GM20431 (cell line): ENCODE measurements around the gene CFAP43.

Source experiments
- in situ Hi-C: fragments of 300-500 bp; cut with MseI, MboI; formaldehyde crosslinking; loops from one replicate; pipeline ENCODE4 v1.15.0; 2020; ENCODE audit warnings: low sequenced_read_pairs; ENCODE audit not compliant: unreplicated experiment

CFAP43 gene, protein sequence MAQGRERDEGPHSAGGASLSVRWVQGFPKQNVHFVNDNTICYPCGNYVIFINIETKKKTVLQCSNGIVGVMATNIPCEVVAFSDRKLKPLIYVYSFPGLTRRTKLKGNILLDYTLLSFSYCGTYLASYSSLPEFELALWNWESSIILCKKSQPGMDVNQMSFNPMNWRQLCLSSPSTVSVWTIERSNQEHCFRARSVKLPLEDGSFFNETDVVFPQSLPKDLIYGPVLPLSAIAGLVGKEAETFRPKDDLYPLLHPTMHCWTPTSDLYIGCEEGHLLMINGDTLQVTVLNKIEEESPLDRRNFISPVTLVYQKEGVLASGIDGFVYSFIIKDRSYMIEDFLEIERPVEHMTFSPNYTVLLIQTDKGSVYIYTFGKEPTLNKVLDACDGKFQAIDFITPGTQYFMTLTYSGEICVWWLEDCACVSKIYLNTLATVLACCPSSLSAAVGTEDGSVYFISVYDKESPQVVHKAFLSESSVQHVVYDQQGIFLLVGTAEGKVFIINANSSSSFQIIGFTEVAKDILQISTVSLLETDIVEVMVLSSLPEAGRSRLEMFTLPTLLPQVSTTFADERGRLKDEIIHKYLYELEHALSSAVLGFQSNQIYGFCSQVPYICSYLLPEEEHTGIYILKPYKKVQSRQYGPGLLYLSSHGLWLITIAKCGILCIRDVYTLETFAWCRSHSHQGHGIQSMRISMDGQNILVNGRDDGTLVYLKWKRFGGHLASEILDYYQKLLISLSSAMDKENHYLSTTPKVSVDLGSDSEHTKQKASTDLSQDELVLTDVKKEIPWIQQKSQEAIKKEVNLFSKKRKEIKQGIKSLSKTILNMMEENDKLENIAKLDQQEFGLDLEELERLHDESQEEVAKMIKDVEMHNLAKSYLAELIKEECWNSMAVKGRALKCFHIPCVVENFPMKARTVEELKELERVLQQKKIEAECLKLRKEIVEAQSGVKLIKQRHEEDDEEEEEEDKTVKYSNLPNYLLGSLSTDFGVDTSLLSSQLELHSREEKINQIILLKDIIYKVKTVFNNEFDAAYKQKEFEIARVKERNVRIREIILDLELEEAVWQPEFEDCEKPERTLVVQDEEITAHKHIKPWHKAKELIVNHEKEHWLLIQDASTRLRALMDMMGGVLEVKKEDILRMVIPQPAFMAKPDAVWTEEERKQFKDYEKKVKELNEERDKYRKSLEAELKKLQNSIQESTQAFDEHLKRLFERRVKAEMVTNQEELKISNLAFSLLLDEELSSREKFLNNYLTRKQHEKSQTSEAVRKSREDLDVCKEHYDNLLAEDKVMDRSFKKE (N-terminal part only)

DNA sequence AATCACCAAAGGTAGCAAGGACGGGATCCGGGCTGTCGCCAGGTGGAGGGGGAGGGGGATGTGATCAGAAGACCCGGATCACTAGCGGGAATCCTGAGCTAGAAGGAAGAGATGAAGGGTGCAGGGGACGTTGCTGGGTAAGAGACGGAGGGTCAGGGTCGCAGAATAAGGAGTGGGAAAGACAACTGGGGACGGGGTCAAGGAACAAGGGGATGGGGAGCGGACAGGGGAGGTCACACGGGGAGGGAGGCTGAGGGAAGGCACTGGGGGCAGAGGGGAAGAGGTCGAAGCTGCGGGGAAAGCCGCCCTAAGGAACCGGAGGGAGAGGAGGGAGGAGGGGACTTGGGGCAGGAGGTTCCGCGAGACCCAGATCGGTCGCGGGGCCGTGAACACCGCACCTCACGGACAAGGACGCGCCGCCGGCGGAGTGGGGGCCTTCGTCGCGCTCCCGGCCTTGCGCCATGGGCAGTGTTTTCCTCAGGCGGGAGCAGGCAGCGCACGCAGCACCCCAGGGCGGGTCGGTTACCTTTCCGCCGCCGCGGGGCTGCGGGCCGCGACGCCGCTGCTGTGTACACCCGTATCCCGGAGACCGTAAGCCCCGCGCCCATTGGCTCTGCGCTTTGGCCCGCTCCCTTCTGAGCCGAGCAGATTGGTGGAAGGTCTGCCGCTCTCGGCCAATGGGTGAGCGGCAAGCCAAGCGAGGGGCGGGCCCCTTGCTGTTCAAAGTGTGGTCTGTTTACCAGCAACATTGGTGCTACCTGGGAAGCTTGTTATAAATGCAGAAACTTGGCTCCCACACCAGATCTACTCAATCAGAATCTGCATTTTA is at the start of gene CFAP43:
TSS of gene CFAP43 (minus strand) at position 581 of the 829 bp plus-strand sequence. CDS start at position 463, 118 bp downstream.
- in situ Hi-C loops: no loop called here

DNA sequence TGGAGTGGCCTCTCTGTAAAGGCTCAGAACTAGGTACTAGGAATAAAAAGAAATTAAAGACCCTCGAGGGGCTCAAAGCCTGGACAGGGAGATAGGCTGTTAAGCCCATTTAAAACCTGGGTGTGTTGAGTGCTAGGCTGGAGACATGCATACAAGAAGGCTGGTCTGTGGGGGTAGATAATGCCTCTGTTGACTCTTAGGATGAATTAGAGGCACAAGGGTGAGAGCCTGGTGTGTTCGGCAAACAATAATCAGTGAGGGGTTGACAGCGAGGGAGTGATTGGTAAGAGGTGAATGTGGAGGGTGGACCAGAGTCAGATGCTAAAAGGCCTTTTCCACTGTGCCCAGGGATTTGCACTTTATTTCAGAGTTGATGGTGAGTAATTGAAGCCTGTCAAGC is 49.5 kb upstream of the CFAP43 start:
- in situ Hi-C loops: no loop called here

DNA sequence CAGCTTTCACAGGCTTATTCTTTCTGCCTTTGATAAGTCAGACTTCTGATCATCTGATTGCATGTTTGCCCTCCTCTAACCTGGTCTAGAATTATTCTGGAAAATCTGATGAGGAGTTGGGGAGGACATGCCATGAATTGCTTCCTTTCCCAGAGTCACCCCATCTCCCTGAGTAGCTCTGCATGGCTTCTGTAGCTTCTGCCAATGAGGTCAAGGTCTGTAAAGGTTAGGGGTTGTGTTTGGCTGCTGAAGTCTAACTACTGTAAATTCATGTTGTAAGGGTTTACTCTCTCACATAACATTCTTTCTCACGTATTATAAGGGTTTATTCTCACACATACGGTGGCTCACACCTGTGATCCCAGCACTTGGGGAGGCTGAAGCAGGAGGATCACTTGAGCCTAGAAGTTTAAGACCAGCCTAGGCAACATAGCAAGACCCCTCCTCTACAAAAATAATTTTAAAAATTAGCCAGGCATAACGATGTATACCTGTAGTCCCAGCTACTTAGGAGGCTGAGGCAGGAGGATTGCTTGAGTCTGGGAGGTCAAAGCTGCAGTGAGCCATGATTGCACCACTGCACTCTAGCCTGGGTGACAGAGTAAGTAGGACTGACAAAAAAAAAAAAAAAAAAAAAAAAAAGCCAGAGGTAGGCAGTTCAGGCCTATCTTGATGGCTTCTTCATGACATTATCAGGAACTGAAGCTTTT is 47.5 kb upstream of the CFAP43 start:
- in situ Hi-C loops: no loop called here

DNA sequence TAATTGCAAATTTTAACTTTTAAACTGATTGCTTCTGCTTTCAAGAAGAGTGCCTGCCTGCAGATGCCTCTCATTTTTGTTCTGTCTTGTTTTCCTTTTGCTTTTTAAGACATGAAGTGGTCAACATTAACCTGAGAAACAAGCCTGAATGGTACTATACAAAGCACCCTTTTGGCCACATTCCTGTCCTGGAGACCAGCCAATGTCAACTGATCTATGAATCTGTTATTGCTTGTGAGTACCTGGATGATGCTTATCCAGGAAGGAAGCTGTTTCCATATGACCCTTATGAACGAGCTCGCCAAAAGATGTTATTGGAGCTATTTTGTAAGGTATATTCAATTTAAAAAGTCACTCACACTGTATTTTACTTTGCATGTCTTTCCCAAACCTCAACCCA is 45.6 kb upstream of the CFAP43 start:
- in situ Hi-C loops: no loop called here

DNA sequence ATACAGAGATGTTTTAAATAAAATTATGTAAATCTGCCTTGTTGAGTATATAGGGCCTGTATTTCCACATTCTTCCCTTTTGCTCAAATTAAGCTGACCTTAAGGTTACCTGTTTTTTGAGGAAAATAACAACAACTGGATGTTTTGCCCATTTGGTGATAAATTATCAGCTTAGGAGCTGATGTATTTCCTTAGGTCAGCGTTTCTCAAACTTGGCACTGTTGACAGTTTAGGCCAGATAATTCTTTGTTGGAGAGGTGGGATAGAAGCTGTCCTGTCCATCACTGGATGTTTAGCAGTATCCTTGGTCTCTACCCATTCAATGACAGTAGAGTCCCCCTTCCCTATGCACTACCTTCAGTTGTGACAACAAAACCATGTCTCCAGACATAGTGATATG is 44.0 kb upstream of the CFAP43 start:
- in situ Hi-C loops: no loop called here

DNA sequence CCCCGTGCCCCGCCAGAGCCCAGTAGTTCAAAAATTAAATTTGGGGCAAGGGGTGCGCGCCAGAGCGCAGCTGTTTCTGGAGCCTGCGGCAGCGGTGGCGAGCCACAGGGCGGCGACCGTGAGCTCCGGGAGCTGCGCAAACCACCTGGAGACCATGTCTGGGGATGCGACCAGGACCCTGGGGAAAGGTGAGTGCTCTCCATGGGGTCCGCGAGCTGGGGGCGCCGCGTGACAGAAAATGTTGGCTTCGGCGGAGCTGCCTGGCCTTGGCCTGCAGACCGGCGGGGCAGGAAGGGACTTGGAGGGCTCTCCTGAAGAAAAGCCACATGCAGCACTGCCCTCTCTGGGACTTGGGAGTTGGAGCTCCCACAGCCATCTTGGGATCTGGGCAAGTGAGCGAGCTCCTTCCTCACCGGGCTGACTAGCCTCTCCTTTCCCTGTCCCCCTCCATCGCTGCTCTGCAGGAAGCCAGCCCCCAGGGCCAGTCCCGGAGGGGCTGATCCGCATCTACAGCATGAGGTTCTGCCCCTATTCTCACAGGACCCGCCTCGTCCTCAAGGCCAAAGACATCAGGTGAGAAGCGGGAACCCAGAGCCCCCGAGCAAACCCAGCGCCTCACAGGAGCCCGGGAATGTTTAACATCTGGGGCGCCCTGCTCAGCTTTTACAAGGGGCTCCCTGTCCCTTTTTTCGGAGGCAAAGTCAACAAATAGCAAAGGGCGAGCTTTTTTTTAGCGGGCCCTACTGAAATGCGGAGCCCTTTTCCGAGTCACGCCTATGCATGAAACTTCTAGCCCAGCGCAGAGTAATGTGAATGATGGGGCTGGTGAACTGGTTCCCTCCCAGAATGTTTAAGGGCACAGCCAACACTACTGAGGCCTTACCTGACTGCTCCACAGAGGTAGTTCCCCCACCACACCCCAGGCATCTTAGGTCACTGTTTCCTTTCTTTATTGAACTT is 42.9 kb upstream of the CFAP43 start:
- in situ Hi-C loops: no loop called here

DNA sequence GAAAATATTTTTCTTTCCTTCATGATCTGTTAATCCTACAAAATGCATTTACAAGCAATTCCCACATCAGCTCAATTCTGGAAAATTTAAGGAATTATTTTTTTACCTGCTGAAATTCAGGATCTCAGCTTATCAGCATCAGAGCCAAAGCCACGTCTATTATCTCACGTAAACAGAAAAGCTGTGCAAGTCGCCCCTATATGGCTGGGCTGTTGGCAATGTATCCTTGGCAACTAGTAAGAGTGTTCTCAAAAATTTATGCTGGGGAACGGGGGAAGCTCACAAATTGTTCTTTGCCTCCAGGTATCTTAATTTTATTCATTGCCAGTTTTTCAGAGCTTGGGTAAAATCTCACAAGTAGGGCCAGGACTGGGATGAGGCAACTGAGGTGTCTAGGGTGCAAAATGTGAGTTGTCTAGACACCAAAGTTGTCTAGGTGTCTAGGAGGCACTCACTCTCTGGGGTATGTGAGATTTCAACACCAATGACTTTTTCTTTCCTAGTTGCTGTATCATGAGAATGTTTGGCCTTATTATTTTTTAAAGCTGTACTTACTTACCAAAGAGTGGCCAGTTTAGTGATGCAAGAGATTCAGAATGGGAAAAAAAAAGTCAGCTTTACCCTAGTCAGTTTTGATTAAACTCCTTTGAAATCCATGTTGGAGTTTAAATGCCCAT is 41.9 kb upstream of the CFAP43 start:
- in situ Hi-C loops: no loop called here

DNA sequence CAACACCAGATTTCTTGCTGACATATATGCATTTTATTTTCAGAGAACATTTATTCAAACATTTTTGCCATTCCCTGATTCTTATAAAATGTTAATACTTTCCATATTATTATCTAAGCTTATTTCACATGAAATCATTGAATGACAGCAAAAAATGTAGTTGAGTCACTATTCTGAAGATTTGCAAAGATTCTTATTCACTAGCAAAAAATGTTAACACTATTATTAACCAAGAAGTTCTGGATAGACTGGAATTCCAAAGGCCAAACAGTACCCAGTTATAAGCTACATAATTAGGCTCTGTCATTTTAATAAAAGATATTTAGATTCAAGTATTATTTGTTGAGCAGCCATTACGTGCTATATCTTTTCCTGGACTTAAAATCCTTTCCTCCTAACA is 41.1 kb upstream of the CFAP43 start:
- in situ Hi-C loops: no loop called here

DNA sequence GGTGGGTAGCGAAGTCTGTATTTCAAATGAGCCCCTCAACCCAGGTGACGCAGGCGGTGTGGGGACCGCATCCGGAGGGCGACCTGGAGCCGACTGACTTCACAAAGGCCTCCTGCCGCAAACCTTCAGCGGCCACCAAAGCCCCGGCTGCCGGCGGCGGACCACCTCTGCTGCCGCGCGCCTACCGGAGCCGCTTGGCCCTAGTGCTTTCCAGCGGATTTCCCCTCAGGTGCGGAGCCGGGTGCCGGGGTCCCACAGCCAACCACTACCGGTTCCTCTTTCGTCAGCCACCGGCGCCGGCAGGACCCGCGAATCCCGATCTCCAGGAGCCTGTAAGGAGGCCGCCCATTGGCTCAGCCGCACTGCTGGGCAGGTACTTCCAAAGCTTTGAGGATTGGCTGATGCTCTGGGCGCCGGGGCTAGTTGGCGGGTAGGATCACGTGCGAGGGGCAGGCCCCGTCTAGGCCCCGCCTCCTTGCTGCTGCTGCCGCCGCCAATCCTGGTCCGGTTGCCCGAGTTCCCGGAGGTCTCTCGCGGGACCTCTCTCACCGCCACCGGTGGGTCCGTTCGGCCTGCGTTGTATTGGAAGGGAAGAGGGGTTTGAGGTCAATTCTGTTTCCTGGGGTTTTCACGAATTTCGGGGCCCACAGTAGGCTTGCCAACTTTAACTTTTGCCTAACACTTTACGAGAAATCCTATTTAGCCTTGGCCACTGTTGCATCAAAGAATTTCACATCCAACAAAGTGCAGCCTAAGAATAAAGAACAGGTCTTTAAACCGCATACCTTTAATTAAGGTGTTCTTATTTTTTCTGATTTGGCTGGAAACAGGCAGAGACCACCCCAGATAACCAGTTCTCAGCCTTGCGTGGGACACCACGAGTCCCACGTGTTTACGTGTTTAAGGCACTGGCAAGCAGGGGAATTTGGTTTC is 36.8 kb upstream of the CFAP43 start, which contains the start of gene GSTO2:
TSS of gene GSTO2 (plus strand) at position 472 of the 933 bp plus-strand sequence. CDS start 5,732 bp downstream, outside the sequence.
- in situ Hi-C loops: no loop called here

DNA sequence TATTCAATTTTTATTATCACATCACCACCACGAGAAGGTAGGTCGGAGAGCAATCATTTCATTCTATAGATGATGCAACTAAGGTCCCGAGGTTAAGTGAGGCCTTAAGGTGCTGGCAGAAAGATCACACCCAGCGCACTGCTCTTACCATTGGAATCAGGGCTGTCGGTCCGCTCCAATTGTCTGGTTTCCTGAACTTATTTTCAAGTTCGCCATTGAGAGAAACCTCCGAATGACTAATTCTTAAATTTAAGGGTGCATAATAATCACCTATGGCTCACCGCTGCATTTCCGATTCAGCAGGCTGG is 36.2 kb upstream of the CFAP43 start:
- in situ Hi-C loops: no loop called here

DNA sequence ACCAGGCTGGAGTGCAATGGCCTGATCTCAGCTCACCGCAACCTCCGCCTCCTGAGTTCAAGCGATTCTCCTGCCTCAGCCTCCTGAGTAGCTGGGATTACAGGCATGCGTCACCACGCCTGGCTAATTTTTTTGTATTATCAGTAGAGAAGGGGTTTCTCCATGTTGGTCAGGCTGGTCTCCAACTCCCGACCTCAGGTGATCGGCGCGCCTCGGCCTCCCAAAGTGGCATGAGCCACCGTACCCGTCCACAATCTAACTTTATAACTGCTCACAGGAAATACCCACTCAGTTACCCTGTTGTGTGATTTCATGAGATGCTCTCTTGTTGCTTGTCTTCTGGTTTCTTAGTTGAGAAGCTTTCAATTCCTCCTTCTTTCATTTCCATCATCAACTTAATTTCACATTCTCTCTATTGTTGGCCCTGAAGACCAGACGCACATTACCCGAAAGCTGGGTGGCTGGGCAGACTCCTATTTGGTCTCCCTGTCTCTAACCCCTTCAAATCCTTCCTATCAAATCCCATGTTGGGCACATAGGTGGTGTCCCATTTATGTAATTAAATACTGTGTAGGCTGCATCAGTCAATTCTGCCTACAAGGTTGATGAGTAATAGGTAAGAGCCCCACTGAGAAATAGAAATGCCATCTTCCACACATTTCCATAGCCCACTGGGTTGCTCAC is 35.7 kb upstream of the CFAP43 start:
- in situ Hi-C loops: no loop called here

DNA sequence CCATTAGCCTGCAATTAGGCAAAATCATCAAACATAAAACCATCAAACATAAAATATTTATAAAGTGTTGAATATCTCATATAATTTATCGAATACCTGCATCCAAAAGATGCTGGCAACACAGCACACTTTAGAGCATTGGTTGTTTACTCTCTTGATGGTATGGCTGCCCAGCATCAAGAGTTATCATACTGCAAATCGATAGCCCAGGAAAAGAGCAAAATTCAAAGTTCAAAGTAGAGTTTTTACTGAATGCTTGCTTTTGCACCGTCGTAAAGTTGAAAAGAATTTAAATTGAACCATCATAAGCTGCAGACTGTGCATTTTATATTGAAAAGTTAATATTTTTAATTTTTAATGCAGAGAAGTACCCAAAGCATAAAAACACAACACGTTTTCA is 32.6 kb upstream of the CFAP43 start:
- in situ Hi-C loops: no loop called here

DNA sequence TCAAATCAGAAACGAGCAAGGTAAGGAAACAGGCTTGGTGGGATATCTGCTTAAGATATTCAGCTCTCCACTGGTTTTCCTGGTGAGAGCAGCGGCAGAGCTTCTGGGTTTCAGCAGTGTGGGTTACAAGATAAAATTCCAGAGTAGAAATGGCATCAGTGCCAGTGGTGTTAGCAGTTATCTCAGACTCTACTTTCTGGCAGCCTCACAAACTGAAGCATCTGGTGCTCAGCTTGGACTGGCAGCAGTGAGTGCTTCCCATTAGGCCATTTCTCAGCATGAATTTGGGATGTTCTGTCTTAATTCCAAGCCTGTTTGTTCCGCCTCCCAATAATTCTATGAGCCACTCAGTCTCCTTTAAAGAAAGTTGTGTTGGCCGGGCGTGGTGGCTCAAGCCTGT is 29.9 kb upstream of the CFAP43 start:
- in situ Hi-C loops: no loop called here

DNA sequence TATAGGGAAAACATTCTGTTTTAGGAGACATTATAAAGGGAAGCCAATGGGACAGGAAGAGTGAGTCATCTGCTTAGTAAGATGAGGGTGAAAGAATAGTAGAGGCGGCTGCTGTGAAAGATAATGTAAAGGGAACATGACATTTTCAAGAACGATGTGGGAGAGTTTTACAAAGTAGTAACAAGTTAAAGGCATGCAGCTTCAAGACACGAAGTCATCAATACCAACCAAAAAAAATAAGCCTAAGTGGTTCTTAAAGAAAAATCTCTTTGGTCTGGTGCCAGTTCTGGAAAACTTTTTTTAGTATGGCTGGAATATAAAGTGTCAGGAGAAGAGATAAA is 28.6 kb upstream of the CFAP43 start:
- in situ Hi-C loops: no loop called here

DNA sequence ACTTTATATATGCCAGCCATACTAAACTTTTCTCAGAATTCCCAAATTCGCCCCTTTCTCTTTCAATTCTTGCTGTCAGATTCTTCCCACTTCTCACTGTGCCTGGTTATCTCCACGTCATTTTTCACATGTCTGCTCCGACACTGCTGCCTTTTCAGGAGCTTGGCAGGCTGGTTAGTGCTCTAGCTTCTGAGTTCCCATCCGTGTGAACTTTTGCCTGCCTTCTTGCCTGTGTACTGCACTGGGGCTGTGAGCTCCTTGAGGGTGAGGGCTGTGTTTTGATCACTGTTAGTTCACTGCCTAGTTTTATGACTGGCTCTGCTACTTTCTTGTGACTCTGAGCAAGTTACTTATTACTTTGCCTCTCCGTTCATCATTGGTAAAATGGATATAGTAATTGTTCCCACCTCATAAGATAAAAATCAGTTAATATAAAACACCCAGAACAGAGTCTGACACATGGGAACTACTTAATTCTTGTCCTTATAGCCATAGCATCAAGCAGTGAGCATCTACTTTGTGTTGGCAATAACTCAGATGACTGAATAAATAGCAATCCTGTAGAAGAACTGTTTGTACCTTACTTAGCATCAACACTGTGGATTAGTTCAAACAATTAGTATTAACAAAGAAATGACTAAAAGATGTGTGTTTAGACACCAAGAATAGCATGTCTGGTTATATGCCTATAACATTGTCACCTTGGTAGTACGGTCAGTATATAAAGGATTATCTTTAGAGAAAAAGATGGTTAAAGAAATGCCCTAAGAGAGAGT is 28.0 kb upstream of the CFAP43 start:
- in situ Hi-C loops: no loop called here
